ENCODE data around the gene ZBTB38. TPM values are rescaled to one million over a fixed set of nuclear protein-coding genes. Genes with fewer than 3 reads are reported as not detected.

Gene ZBTB38
- total and polyA plus RNA-seq, 2 donors (not counting 3 experiments of a cell fraction or from before 2014, with no cell fraction given): 31.1 to 85.2 TPM

- BruUV-seq (replicated peaks): no TSS peak
- Histone ChIP-seq H3K9me1 (replicated peaks; ENCODE audit: control insufficient read depth, extremely low read depth, insufficient read depth, low read length) (no peaks in the 10 kb centered on the region), H3K4me2 (ENCODE audit: insufficient read depth, low read length) (no peak overlapping the region), H3K36me3 (ENCODE audit: control insufficient read depth in 2 of 2, extremely low read depth in 1 of 2, insufficient read depth in 2 of 2, low read length in 2 of 2) (peaks cover 5 to 8% of the 10 kb centered on the region in 2 experiments), H3K27ac (ENCODE audit: insufficient read depth, low read depth, low read length) (no peak overlapping the region), H3K4me3 (replicated peaks in 1 of 3; ENCODE audit: insufficient read depth in 1 of 3, low read depth in 1 of 3, low read length in 3 of 3) (no peak overlapping the region), H3K4me1 (ENCODE audit: control insufficient read depth, extremely low read depth, insufficient read depth, low read length) (peaks cover 13% of the 10 kb centered on the region), H4K20me1 (replicated peaks; ENCODE audit: control insufficient read depth, extremely low read depth, insufficient read depth, low read length) (no peaks in the 10 kb centered on the region), H2AFZ (ENCODE audit: low read depth, low read length) (no peak overlapping the region), H3K79me2 (ENCODE audit: control insufficient read depth, insufficient read depth, low read length) (no peaks in the 10 kb centered on the region), H3K9ac (replicated peaks; ENCODE audit: extremely low read depth, insufficient read depth, low read length) (no peak overlapping the region), H3K9me3 (replicated peaks; ENCODE audit: control insufficient read depth, insufficient read depth, low read length) (no peaks in the 10 kb centered on the region), H3K27me3 (ENCODE audit: control insufficient read depth in 2 of 2, insufficient read depth in 2 of 2, low read length in 2 of 2) (no peaks in the 10 kb centered on the region)
- intact Hi-C loops (cut with micrococcal nuclease): no loop called here
- FAIRE-seq: no peak
- CTCF ChIA-PET: interaction anchor here (1.1 to 2.8 kb wide), 6 partner anchors 12 to 65 kb away, joined by 4 to 11 read pairs (median 6); no protein-coding TSS in a partner anchor
- no peak for DNase-seq (ENCODE audit: low read depth, low spot score)
- POLR2A ChIA-PET: no interaction called here
- TF ChIP-seq EZH2 (IDR thresholded peaks at IDR 0.05; ENCODE audit: borderline replicate concordance, low read depth, low read length, severe bottlenecking): no peak
- TF ChIP-seq POLR2AphosphoS5 (IDR thresholded peaks at IDR 0.05; ENCODE audit: insufficient read depth, low read depth, low read length): no peak
- no peak for TF ChIP-seq JUN (IDR thresholded peaks at IDR 0.05; ENCODE audit: borderline replicate concordance, insufficient read depth, insufficient read length, low read depth)
- TF ChIP-seq MAX (IDR thresholded peaks at IDR 0.05; ENCODE audit: insufficient read depth, insufficient read length): no peak
- TF ChIP-seq FOS (IDR thresholded peaks at IDR 0.05; ENCODE audit: borderline replicate concordance, insufficient read depth, low read length): no peak
- no peak for TF ChIP-seq MYC (IDR thresholded peaks at IDR 0.05; ENCODE audit: low read depth, low read length)
- dilution Hi-C loops (cut with MboI; ENCODE audit: extremely low pct_ligation_motif_present, low sequenced_read_pairs): no loop called here
Observed at GRCh38 chr3:141387516-141387915, 19.2 kb downstream of the ZBTB38 start.

GRCh38 chr3:141388395-141388794 lies 20.1 kb downstream of the ZBTB38 start:
- DNase-seq (ENCODE audit: low read depth, low spot score) (no peak), FAIRE-seq (no peak)
- Histone ChIP-seq H3K4me3 (replicated peaks in 1 of 3; ENCODE audit: insufficient read depth in 1 of 3, low read depth in 1 of 3, low read length in 3 of 3) (no peak overlapping the region), H2AFZ (ENCODE audit: low read depth, low read length) (no peak overlapping the region), H4K20me1 (replicated peaks; ENCODE audit: control insufficient read depth, extremely low read depth, insufficient read depth, low read length) (no peaks in the 10 kb centered on the region), H3K9me1 (replicated peaks; ENCODE audit: control insufficient read depth, extremely low read depth, insufficient read depth, low read length) (no peaks in the 10 kb centered on the region), H3K4me2 (ENCODE audit: insufficient read depth, low read length) (peak overlapping the region; percentile 34), H3K27ac (ENCODE audit: insufficient read depth, low read depth, low read length) (no peak overlapping the region), H3K9me3 (replicated peaks; ENCODE audit: control insufficient read depth, insufficient read depth, low read length) (no peaks in the 10 kb centered on the region), H3K36me3 (ENCODE audit: control insufficient read depth in 2 of 2, extremely low read depth in 1 of 2, insufficient read depth in 2 of 2, low read length in 2 of 2) (peaks cover 5 to 8% of the 10 kb centered on the region in 2 experiments), H3K27me3 (ENCODE audit: control insufficient read depth in 2 of 2, insufficient read depth in 2 of 2, low read length in 2 of 2) (no peaks in the 10 kb centered on the region), H3K79me2 (ENCODE audit: control insufficient read depth, insufficient read depth, low read length) (no peaks in the 10 kb centered on the region), H3K9ac (replicated peaks; ENCODE audit: extremely low read depth, insufficient read depth, low read length) (no peak overlapping the region), H3K4me1 (ENCODE audit: control insufficient read depth, extremely low read depth, insufficient read depth, low read length) (peaks cover 13% of the 10 kb centered on the region)
- TF ChIP-seq POLR2AphosphoS5 (IDR thresholded peaks at IDR 0.05; ENCODE audit: insufficient read depth, low read depth, low read length) (no peak), EZH2 (IDR thresholded peaks at IDR 0.05; ENCODE audit: borderline replicate concordance, low read depth, low read length, severe bottlenecking) (no peak)
- POLR2A ChIA-PET: no interaction called here
- CTCF ChIA-PET: interaction anchor here (0.7 to 2.8 kb wide), 13 partner anchors 9 to 79 kb away, joined by 3 to 11 read pairs (median 4); no protein-coding TSS in a partner anchor
- BruUV-seq (replicated peaks): no TSS peak
- intact Hi-C loops (cut with micrococcal nuclease): no loop called here
- dilution Hi-C loops (cut with MboI; ENCODE audit: extremely low pct_ligation_motif_present, low sequenced_read_pairs): no loop called here

Data from endothelial cell of umbilical vein (primary cell).